Stimulated activated effector memory CD8-positive, alpha-beta T cell treated with anti-CD3 and anti-CD28 coated beads, Interleukin-12 subunit alpha, Interleukin-12 subunit beta, amount 100 ng/mL, for 72 hours (primary cell): ENCODE measurements around the gene KLRG1.

Source experiments
- ATAC-seq: fragments of 150-1000 bp; cut with Tn5 transposase; 2 replicates; pipeline ENCODE4 v1.10.0; 2021
- DNase-seq, 2 donors: peaks; one replicate each; pipeline ENCODE4 v3.0.0; 2021 to 2022; ENCODE audit warnings: low spot score in 2 of 2
- H3K27ac Mint-ChIP-seq: one replicate; pipeline ENCODE4 v1.8.0; 2022; ENCODE audit warnings: mild to moderate bottlenecking, mixed read lengths
- H3K36me3 Mint-ChIP-seq: one replicate; pipeline ENCODE4 v1.8.0; 2022; ENCODE audit warnings: mild to moderate bottlenecking, mixed read lengths
- H3K4me1 Mint-ChIP-seq: one replicate; pipeline ENCODE4 v1.8.0; 2022; ENCODE audit warnings: mixed read lengths
- H3K4me3 Mint-ChIP-seq: one replicate; pipeline ENCODE4 v1.8.0; 2022; ENCODE audit warnings: mild to moderate bottlenecking, mixed read lengths
- H3K9me3 Mint-ChIP-seq: one replicate; pipeline ENCODE4 v1.8.0; 2022; ENCODE audit warnings: mixed read lengths

The KLRG1 gene

GRCh38 chr12:9048930-9049329, 59.6 kb downstream of the KLRG1 start:
- H3K4me3 Mint-ChIP-seq = peak overlapping the region; percentile 19
- peaks cover 29% of the 10 kb centered on the region for H3K4me1 Mint-ChIP-seq
- no peak for ATAC-seq
- no peak for DNase-seq
- peak overlapping the region; percentile 13 for H3K27ac Mint-ChIP-seq
- H3K9me3 Mint-ChIP-seq = no peaks in the 10 kb centered on the region
- H3K36me3 Mint-ChIP-seq = no peaks in the 10 kb centered on the region

- no peaks in the 10 kb centered on the region for H3K9me3 Mint-ChIP-seq
- H3K4me1 Mint-ChIP-seq = peaks cover 29% of the 10 kb centered on the region
These were observed 60.3 kb downstream of the KLRG1 start for GRCh38 chr12:9049520-9050133.

GRCh38 chr12:9050521-9051157, 61.3 kb downstream of the KLRG1 start:
- H3K4me1 Mint-ChIP-seq = peaks cover 32% of the 10 kb centered on the region
- DNase-seq = no peak
- no peak overlapping the region for H3K4me3 Mint-ChIP-seq
- no peaks in the 10 kb centered on the region for H3K36me3 Mint-ChIP-seq
- no peak overlapping the region for H3K27ac Mint-ChIP-seq
- ATAC-seq = no peak
- no peaks in the 10 kb centered on the region for H3K9me3 Mint-ChIP-seq

More at GRCh38 chr12:9049520-9050133, 60.3 kb downstream of the KLRG1 start:
- ATAC-seq (peak; percentile 63), DNase-seq (no peak)
- no peak overlapping the region for H3K27ac Mint-ChIP-seq
- H3K36me3 Mint-ChIP-seq = no peaks in the 10 kb centered on the region
- H3K4me3 Mint-ChIP-seq = no peak overlapping the region

- no peak overlapping the region for H3K27ac Mint-ChIP-seq
- no peak for DNase-seq
- ATAC-seq = no peak
- H3K4me3 Mint-ChIP-seq = no peak overlapping the region
- H3K36me3 Mint-ChIP-seq = no peaks in the 10 kb centered on the region
- H3K4me1 Mint-ChIP-seq = peaks cover 32% of the 10 kb centered on the region
- H3K9me3 Mint-ChIP-seq = no peaks in the 10 kb centered on the region
These were observed 61.8 kb downstream of the KLRG1 start for GRCh38 chr12:9051158-9051550.

- Mint-ChIP-seq H3K9me3 (no peaks in the 10 kb centered on the region), H3K4me3 (no peak overlapping the region), H3K4me1 (peaks cover 28% of the 10 kb centered on the region), H3K36me3 (no peaks in the 10 kb centered on the region), H3K27ac (no peak overlapping the region)
- DNase-seq (no peak), ATAC-seq (no peak)
These were observed 63.3 kb downstream of the KLRG1 start for GRCh38 chr12:9052610-9053009.
